Left ventricle myocardium superior (tissue), 1 donor: ENCODE data around the gene SMIM13. TPM values are rescaled to one million over a fixed set of nuclear protein-coding genes. Genes with fewer than 3 reads are reported as not detected.

Source experiments
- ATAC-seq: fragments of 200-7000 bp; cut with Tn5 transposase; one replicate; pipeline ENCODE4 v1.9.1; 2020; ENCODE audit warnings: mild to moderate bottlenecking, moderate library complexity
- DNase-seq: peaks from one replicate; pipeline ENCODE4 v3.0.0-alpha.2; 2020
- intact Hi-C: fragments of 100-400 bp; cut with micrococcal nuclease; formaldehyde crosslinking; loops from one replicate; pipeline ENCODE4 v1.11.0; 2022
- total RNA-seq: library from RNA; stranded (reverse); fragmentation: NEBNext Ultra II Directional; extraction: Animal tissue kit (Norgen Biotek cat#: 25700); gene quantifications from one replicate; pipeline ENCODE4 v1.2.1, GENCODE V29; 2021
- donor health status: DM: no; HTN: yes; CAD: no; lungs with severe emphysema.

Gene SMIM13
- total RNA-seq, 1 donor from 2014 or later, result 13.1 TPM

GRCh38 chr6:11142296-11143027, 48.8 kb downstream of the SMIM13 start:
- intact Hi-C loops, result loop anchor here (10.0 kb wide), 1 partner anchor 432 kb away; no protein-coding TSS in a partner anchor
- ATAC-seq (no peak), DNase-seq (no peak)

- intact Hi-C loops, result loop anchor here (1.0 to 10.0 kb wide), 2 partner anchors 353 to 431 kb away; no protein-coding TSS in a partner anchor
- ATAC-seq (peak; percentile 87), DNase-seq (peak; percentile 56)
Observed at GRCh38 chr6:11143394-11144371, 50.0 kb downstream of the SMIM13 start.

- intact Hi-C loops, result loop anchor here (1.0 to 10.0 kb wide), 2 partner anchors 352 to 430 kb away; no protein-coding TSS in a partner anchor
Observed at GRCh38 chr6:11144393-11144851, 50.8 kb downstream of the SMIM13 start.

GRCh38 chr6:11146117-11146826, 52.6 kb downstream of the SMIM13 start:
- no peak for ATAC-seq
- no peak for DNase-seq
- intact Hi-C loops, result loop anchor here (10.0 kb wide), 1 partner anchor 429 kb away; no protein-coding TSS in a partner anchor

More at GRCh38 chr6:11144393-11144851, 50.8 kb downstream of the SMIM13 start:
- DNase-seq, result peak; percentile 80
- peak; percentile 93 for ATAC-seq

GRCh38 chr6:11149551-11149950, 55.9 kb downstream of the SMIM13 start:
- intact Hi-C loops, result loop anchor here (10.0 kb wide), 1 partner anchor 425 kb away; no protein-coding TSS in a partner anchor
- no peak for DNase-seq
- ATAC-seq, result no peak

GRCh38 chr6:11151488-11151887, 57.9 kb downstream of the SMIM13 start:
- intact Hi-C loops, result no loop called here
- DNase-seq (no peak), ATAC-seq (no peak)

- DNase-seq (no peak), ATAC-seq (no peak)
- intact Hi-C loops, result no loop called here
Observed at GRCh38 chr6:11152581-11152980, 58.9 kb downstream of the SMIM13 start.

- DNase-seq, result no peak
- ATAC-seq, result no peak
- intact Hi-C loops, result no loop called here
Observed at GRCh38 chr6:11153447-11153846, 59.8 kb downstream of the SMIM13 start.

- ATAC-seq, result no peak
- no peak for DNase-seq
- intact Hi-C loops, result no loop called here
Observed at GRCh38 chr6:11155589-11155988, 62.0 kb downstream of the SMIM13 start.

GRCh38 chr6:11160199-11160598, 66.6 kb downstream of the SMIM13 start:
- DNase-seq, result no peak
- no peak for ATAC-seq
- intact Hi-C loops, result no loop called here

- intact Hi-C loops, result no loop called here
- no peak for ATAC-seq
- no peak for DNase-seq
Observed at GRCh38 chr6:11161031-11161956, 67.7 kb downstream of the SMIM13 start.

GRCh38 chr6:11162262-11162661, 68.6 kb downstream of the SMIM13 start:
- DNase-seq (no peak), ATAC-seq (no peak)
- intact Hi-C loops, result no loop called here

GRCh38 chr6:11163932-11164331, 70.3 kb downstream of the SMIM13 start:
- DNase-seq (no peak), ATAC-seq (no peak)
- intact Hi-C loops, result no loop called here

- intact Hi-C loops, result no loop called here
- DNase-seq, result no peak
- ATAC-seq, result no peak
Observed at GRCh38 chr6:11164717-11165646, 71.3 kb downstream of the SMIM13 start.

GRCh38 chr6:11166948-11167347, 73.3 kb downstream of the SMIM13 start:
- ATAC-seq (no peak), DNase-seq (no peak)
- intact Hi-C loops, result no loop called here

GRCh38 chr6:11168091-11168635, 74.5 kb downstream of the SMIM13 start:
- intact Hi-C loops, result no loop called here
- ATAC-seq, result no peak
- no peak for DNase-seq

- no peak for DNase-seq
- no peak for ATAC-seq
- intact Hi-C loops, result no loop called here
Observed at GRCh38 chr6:11171952-11172351, 78.3 kb downstream of the SMIM13 start.
